ENCODE data around the gene MGAT5. TPM values are rescaled to one million over a fixed set of nuclear protein-coding genes. Genes with fewer than 3 reads are reported as not detected.

MGAT5 gene
- polyA plus RNA-seq, 1 experiment, result 115 TPM

DNA sequence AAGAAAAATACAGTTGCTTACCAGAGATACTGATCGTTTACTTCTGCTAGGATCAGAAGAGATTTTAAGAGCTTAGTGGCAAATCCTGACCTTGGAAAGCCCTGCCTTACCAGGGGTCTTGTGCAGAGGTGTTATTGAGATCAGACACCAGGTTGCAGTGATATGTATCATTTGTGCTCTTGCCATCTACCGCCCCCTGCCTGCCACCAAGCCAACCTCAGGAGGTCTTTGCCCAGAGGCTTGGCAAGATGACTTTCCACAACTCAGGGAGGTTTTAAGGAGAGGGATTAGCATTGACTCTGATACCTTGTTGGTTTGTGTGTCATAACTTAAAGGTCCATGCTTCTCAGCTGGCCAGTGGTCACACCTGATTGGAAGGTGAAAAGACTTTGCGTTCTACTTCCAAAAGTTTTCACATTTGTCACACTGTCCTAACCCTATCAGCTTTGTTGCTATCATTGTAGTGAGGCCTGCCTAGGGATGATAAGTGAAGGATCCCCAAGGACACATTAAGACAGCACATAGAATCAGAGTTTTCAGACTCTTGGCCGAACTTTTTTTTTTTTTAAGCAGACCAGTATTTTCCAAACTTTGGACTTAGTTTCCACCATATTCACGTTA, 46.2 kb upstream of the MGAT5 start:
- Histone ChIP-seq H3K4me3 (ENCODE audit: low read depth, low read length) (no peak overlapping the region), H3K27ac (ENCODE audit: low read depth, low read length) (no peak overlapping the region), H3K27me3 (ENCODE audit: control insufficient read depth, insufficient read depth, low read length) (no peaks in the 10 kb centered on the region), H3K9me3 (ENCODE audit: control insufficient read depth, insufficient read depth, low read length) (no peaks in the 10 kb centered on the region)
- ChIA-PET POLR2A (interaction anchor here (0.9 to 1.2 kb wide), 2 partner anchors 16 to 321 kb away, joined by 3 to 5 read pairs; no protein-coding TSS in a partner anchor), CTCF (interaction anchor here (0.8 to 3.1 kb wide), 17 partner anchors 8 to 323 kb away, joined by 3 to 21 read pairs (median 5); no protein-coding TSS in a partner anchor)
- TF ChIP-seq, protein P1, sequence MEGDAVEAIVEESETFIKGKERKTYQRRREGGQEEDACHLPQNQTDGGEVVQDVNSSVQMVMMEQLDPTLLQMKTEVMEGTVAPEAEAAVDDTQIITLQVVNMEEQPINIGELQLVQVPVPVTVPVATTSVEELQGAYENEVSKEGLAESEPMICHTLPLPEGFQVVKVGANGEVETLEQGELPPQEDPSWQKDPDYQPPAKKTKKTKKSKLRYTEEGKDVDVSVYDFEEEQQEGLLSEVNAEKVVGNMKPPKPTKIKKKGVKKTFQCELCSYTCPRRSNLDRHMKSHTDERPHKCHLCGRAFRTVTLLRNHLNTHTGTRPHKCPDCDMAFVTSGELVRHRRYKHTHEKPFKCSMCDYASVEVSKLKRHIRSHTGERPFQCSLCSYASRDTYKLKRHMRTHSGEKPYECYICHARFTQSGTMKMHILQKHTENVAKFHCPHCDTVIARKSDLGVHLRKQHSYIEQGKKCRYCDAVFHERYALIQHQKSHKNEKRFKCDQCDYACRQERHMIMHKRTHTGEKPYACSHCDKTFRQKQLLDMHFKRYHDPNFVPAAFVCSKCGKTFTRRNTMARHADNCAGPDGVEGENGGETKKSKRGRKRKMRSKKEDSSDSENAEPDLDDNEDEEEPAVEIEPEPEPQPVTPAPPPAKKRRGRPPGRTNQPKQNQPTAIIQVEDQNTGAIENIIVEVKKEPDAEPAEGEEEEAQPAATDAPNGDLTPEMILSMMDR (IDR thresholded peaks at IDR 0.05; ENCODE audit: low read depth, low read length), result peak; percentile 54
- no peak for DNase-seq (ENCODE audit: low read depth, low spot score)

GRCh38 chr2:134208825-134209224, 45.0 kb upstream of the MGAT5 start:
- H3K27me3 ChIP-seq (ENCODE audit: control insufficient read depth, insufficient read depth, low read length), result no peaks in the 10 kb centered on the region
- POLR2A ChIA-PET, result no interaction called here
- DNase-seq (ENCODE audit: low read depth, low spot score), result no peak
- H3K27ac ChIP-seq (ENCODE audit: low read depth, low read length), result no peak overlapping the region
- TF ChIP-seq, protein P1 (IDR thresholded peaks at IDR 0.05; ENCODE audit: low read depth, low read length), result no peak
- CTCF ChIA-PET, result interaction anchor here (0.8 to 3.1 kb wide), 5 partner anchors 12 to 324 kb away, joined by 3 to 21 read pairs (median 4); no protein-coding TSS in a partner anchor
- H3K9me3 ChIP-seq (ENCODE audit: control insufficient read depth, insufficient read depth, low read length), result no peaks in the 10 kb centered on the region
- H3K4me3 ChIP-seq (ENCODE audit: low read depth, low read length), result no peak overlapping the region

- POLR2A ChIA-PET, result no interaction called here
- CTCF ChIA-PET, result no interaction called here
- H3K27me3 ChIP-seq (ENCODE audit: control insufficient read depth, insufficient read depth, low read length), result no peaks in the 10 kb centered on the region
These were observed 41.1 kb upstream of the MGAT5 start for GRCh38 chr2:134212746-134213145.

DNA sequence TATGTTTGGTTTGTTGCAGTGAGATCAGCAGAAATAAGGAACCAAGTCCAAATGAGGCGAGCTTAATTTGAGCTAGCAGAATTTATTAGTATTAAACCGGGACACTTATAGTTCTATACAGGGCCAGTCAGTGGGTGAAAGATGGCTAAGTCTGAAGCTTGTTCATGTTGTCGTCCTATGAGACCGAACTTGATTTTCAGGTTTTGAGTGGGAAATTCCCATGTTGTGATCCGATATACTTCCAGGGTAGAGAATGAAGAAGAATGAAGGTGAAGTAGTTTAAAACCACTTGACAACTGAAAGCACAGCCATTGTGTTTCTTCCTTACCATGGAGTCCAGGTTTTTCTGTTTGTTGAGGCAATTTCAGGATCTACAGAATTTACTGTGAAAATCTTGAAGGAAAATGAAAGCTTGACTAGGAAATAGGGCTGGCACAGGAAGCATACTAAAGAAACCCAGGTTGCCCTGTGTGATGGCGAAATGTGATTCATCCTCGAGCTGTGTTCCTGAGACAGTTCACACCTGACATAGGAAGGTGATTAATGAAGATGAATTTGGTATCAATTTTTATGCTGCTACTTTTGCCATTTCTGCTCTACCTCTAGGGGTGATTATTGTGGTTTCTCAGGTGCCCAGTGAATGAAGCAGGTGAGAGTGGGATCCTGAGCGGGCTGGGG, 37.6 kb upstream of the MGAT5 start:
- Histone ChIP-seq H3K4me3 (ENCODE audit: low read depth, low read length) (no peak overlapping the region), H3K27me3 (ENCODE audit: control insufficient read depth, insufficient read depth, low read length) (no peaks in the 10 kb centered on the region), H3K27ac (ENCODE audit: low read depth, low read length) (no peak overlapping the region), H3K9me3 (ENCODE audit: control insufficient read depth, insufficient read depth, low read length) (no peaks in the 10 kb centered on the region)
- CTCF ChIA-PET, result interaction anchor here (1.5 to 3.6 kb wide), 2 partner anchors 9 to 98 kb away, joined by 5 to 18 read pairs; no protein-coding TSS in a partner anchor
- TF ChIP-seq, protein P1 (IDR thresholded peaks at IDR 0.05; ENCODE audit: low read depth, low read length), result no peak
- DNase-seq (ENCODE audit: low read depth, low spot score), result no peak
- POLR2A ChIA-PET, result no interaction called here

More at GRCh38 chr2:134212746-134213145, 41.1 kb upstream of the MGAT5 start:
- TF ChIP-seq, protein P1 (IDR thresholded peaks at IDR 0.05; ENCODE audit: low read depth, low read length), result no peak
- H3K4me3 ChIP-seq (ENCODE audit: low read depth, low read length), result no peak overlapping the region
- no peak for DNase-seq (ENCODE audit: low read depth, low spot score)
- no peak overlapping the region for H3K27ac ChIP-seq (ENCODE audit: low read depth, low read length)
- H3K9me3 ChIP-seq (ENCODE audit: control insufficient read depth, insufficient read depth, low read length), result no peaks in the 10 kb centered on the region

- TF ChIP-seq, protein P1 (IDR thresholded peaks at IDR 0.05; ENCODE audit: low read depth, low read length), result no peak
- H3K4me3 ChIP-seq (ENCODE audit: low read depth, low read length), result no peak overlapping the region
- H3K27ac ChIP-seq (ENCODE audit: low read depth, low read length), result no peak overlapping the region
- H3K27me3 ChIP-seq (ENCODE audit: control insufficient read depth, insufficient read depth, low read length), result no peaks in the 10 kb centered on the region
- H3K9me3 ChIP-seq (ENCODE audit: control insufficient read depth, insufficient read depth, low read length), result no peaks in the 10 kb centered on the region
- CTCF ChIA-PET, result interaction anchor here (3.6 kb wide), 1 partner anchor 10 kb away, joined by 18 read pairs; no protein-coding TSS in a partner anchor
- DNase-seq (ENCODE audit: low read depth, low spot score), result no peak
- POLR2A ChIA-PET, result no interaction called here
These were observed 36.5 kb upstream of the MGAT5 start for GRCh38 chr2:134217351-134217750.
